HG02885 (cell line): Measurements from ENCODE around the gene SPAG6.
A peak's percentile ranks its signal among the peaks of the same experiment; 100 is the strongest.
"Not testable (repeated sequence)": the region's sequence is repeated elsewhere in the genome, so short reads cannot be mapped to it uniquely, and the experiment has no call there.

Experiments
- ATAC-seq: cut with Tn5 transposase; IDR thresholded peaks from one replicate; pipeline ENCODE4 v1.9.1; 2021; ENCODE audit warnings: mild to moderate bottlenecking; ENCODE audit not compliant: unreplicated experiment, poor library complexity

The SPAG6 gene

DNA sequence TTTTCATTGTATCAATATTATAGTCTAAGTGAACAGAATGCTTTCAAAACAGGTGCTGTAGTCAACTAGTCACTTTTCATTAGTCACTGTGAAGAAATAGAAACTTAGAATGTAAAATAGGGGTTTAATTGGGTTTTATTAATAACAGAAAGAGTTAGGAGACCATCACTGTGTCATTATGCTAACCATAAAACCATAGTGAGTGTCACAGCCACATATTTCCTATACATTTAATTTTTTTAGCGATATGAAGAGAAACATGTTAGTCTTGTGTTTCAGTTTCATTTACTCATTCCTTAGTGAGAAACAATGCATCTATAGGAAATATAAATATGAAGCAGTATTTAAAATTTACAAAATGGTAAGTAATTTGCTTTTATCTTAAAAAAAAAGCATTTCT, 22.2 kb downstream of the SPAG6 start:
- ATAC-seq: no peak

GRCh38 chr10:22368402-22368801, 23.1 kb downstream of the SPAG6 start:
- ATAC-seq: no peak

- no peak for ATAC-seq
Measured at GRCh38 chr10:22368981-22369380, 23.7 kb downstream of the SPAG6 start.

DNA sequence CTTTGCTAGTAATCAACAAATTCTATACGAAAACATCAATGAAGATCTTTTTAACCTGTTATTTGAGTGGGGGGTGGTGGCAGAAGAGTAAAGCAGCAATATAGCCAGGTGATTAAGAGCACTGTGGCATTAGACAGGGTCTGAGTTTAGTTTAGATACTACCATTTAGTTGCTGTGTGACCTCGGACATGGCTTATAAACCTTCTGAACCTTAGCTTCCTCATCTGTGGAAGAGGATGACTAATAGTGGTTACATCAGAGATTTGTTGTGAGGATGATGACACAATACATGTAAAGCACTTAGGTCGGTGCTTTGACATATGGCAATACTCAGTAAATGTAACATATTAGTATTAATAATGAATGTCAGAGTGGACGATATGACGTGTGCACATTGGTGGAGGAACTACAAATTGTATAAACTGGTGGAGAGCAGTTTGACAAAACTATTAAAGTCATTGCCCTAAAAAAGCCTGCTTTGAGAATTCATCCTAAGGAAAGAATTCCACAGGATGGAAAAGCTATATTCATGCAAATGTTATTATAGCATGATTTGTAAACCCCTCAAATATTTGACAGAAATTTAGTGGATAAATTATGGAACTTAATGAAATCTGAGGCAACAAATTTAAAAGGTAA, 24.3 kb downstream of the SPAG6 start:
- peak; percentile 70 for ATAC-seq

DNA sequence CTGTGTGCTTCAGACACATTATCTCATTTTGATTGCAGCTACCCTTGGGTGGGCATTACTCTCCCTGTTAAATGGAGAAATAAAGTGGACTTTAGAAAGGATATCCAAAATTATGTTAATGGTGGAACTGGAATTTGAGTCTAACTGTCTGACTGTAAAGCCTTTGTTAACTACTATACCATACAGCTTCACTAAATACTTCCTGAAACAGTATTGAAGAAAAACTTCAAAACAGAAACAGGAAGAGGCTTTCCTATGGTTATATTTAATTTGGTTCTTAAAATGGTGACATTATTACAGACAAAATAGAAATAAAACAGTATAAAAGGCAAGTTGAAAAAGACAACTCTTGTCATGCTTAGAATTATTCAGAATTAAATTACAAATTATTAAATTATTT, 25.0 kb downstream of the SPAG6 start:
- ATAC-seq: no peak

DNA sequence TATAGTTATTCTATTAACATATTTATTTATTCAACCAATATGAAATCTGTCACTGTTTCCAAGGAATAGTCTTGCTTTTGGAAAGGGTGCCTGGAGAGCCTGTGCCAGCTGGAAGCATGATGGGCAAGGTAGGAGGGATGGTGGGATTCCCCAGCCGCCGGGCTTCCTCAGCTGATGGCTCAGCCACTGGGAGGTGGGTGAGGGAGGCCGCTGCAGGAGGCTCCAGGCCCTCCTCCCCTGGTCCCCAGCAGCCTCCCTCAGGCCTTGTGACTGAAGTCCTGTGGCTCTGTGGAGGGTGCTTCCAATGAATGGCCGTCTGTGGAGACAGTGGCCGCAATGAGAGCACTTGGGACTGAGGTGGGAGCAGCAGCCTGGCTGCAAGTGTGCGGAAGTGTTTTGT, 27.0 kb downstream of the SPAG6 start:
- no peak for ATAC-seq

DNA sequence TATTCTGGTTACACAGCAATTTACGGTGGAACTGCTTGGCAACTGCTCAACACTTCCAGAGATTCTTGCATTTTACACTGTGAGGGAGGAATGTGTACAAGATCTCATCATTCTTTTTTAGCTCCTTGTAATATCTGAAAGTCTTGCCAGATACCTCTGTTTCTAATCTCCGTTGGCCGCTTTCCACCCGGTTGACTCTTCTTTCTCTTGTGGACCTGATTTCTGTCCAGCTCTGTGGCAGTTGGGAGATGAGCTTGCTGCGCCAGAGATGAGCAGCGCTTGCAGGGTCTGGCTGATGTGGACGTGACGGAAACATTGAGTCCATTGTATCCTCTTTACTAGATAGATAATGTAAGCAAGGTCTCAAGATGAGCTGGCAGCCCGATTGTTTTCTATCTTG, 27.6 kb downstream of the SPAG6 start:
- no peak for ATAC-seq

GRCh38 chr10:22374489-22375126, 29.3 kb downstream of the SPAG6 start:
- ATAC-seq: no peak

DNA sequence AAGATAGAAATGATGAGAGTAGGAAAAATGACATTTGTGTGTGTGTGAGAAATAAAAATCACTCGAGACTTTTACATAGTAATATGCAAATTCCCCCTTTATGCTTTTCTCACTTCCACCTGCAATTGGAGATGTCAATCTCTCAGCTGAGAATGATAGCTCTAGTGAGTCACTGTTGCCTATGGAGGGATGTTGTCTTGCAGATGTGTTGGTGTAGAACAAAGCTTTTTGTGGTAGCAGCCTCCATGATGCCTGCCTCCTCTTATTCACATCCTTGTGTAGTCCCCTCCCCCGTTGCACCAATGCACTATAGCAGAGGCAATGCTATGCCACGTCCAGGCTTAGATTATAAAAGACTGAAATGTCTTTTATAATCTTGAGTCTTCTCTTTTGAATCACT, 33.8 kb downstream of the SPAG6 start:
- peak; percentile 52 for ATAC-seq

GRCh38 chr10:22381262-22381661, 36.0 kb downstream of the SPAG6 start:
- ATAC-seq: no peak

DNA sequence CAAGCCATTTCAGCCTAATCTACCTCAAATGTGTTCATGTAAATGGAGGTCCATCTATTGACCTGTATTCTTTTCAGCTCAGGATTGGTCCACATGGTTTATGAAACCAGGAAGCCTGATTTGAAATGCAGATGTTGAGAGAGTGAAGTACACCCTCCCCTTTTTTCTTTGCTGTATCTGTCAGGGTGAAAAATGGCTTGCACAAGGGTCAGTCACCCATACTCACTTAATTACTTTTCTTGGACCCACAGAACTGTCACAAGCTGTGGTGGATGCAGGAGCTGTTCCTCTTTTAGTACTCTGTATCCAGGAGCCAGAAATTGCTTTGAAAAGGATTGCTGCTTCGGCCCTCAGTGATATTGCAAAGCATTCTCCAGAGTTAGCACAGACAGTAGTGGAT, 41.2 kb downstream of the SPAG6 start:
- ATAC-seq: no peak

DNA sequence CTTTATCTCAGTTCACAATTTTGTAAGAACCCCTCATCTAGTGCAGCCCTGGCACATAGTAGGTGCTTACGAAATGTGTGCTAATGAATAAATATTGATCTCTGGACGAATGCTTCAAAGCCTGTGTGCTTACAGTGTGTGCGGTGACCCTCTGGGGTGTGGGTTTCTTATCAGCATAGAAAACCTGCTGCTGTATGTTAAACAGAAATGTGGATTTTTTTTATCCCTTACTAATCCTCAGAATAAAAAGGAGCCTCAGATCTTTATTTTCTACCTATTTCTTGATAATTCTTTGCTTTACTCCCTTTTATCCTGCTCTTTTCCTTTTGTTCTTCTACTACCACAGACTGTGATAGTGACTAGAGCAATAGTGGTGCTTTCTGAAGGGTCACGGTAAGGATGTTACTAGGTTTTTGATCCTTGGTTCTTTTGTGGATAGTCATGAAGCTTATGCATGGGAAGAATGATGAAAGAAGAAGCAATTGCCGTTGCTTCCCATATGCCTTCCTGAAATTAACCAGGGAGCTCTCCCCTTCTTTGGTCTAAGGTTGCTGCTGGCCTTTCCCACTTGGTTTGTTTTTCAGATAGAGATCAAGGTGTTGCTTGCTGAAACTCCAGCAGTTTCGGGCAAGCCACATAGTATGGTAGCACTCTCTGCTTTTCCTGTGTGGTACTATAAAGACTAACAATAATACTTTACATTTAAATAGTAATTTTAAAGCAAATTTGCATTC, 44.7 kb downstream of the SPAG6 start:
- ATAC-seq: no peak

GRCh38 chr10:22391600-22391999, 46.3 kb downstream of the SPAG6 start:
- ATAC-seq: no peak

GRCh38 chr10:22396195-22396594, 50.9 kb downstream of the SPAG6 start:
- ATAC-seq: not testable (repeated sequence)

GRCh38 chr10:22406916-22407315, 61.6 kb downstream of the SPAG6 start:
- ATAC-seq: not testable (repeated sequence)

GRCh38 chr10:22410394-22410793, 65.1 kb downstream of the SPAG6 start:
- ATAC-seq: no peak

DNA sequence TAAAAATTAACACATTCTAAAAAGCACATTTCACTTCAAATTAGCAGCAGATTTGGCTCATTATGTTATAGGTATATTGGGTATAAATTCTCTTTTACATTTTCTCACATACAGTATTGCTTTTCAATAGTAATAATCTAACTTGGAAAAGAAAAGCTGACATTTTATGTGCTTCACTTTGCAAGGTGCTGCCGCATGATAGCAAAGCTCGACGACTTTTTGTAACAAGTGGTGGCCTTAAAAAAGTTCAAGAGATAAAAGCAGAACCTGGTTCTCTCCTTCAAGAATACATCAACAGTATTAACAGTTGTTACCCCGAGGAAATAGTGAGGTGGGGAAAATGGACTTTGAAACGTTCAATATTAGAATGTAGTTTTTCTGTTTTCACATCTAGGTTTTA, 65.5 kb downstream of the SPAG6 start:
- ATAC-seq: no peak

GRCh38 chr10:22414146-22414545, 68.8 kb downstream of the SPAG6 start:
- no peak for ATAC-seq

DNA sequence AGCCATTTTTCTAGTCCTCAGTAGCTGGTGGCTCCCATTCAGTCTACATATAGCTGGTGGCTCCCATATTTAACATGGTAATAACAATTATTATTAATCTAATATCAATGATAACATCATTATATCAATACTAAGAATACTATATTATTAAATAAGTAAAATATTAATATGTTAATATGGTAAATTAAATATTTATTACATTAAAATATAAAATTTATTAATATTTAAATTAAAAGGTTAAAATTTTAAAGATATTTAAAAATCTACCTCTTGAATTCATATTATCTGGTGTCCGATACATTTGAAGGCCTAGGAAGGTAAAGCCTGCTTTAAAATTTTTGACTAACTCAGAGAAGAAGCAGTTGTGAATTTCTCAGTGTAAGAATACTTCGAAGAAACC, 69.8 kb downstream of the SPAG6 start:
- ATAC-seq: no peak

GRCh38 chr10:22417736-22418268, 72.5 kb downstream of the SPAG6 start:
- ATAC-seq: no peak

GRCh38 chr10:22420787-22421517, 75.7 kb downstream of the SPAG6 start:
- ATAC-seq: no peak
